ENCODE results near the gene PLCB4. TPM values are rescaled to one million over a fixed set of nuclear protein-coding genes. Genes with fewer than 3 reads are reported as not detected.

Gene PLCB4
- total RNA-seq, 1 donor from 2014 or later: 21.2 TPM

DNA sequence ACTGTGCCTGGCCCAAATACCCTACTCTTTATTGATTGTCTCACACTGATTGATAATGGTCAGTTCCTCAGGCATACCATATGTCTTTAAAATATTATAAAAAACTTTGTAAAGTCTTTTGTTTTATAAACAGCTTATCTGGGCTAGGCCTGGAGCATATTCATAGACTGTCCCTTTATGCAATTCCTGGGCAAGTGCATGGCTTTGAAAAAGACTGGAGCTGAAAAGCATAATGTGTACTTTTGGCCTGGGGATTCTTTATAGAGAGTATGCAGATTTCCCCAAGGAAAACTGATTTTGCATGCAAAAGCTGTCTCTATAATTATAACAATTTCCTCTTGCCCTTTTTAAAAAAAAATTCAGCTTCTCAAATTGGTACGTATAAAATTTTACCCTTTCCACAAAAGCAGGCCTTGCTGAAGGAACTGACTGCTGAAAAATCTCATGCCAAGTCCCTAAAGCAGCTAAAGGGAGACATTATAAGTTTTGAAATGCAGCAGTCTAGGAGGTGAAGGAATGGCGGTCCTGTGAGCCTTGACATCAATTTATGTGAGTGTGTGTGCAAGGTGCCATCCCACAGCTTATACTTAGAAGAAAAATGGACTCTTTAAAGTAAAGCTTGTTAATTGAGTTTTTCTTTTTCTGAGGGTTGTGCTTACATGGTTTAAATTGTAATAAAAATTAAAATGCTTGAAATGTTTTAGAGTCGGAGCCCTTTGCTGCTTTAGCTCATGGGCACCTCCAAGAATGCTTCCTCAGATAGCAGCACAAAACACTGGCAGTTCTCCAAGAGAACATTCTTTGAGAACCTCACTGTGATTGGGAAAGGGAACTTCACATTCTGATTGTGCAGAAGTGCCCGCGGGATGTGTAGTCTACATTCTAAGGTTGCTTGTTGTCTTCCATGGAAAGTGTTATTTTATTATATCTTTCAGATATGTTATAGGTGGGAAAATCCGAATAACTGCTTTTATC lies 43.9 kb downstream of the PLCB4 start:
- H3K4me1 Mint-ChIP-seq (ENCODE audit: unreplicated experiment): peaks cover 19% of the 10 kb centered on the region
- no peaks in the 10 kb centered on the region for H3K27me3 Mint-ChIP-seq
- H3K27ac Mint-ChIP-seq: no peak overlapping the region
- H3K9me3 Mint-ChIP-seq: no peaks in the 10 kb centered on the region
- TF ChIP-seq CTCF (conservative IDR thresholded peaks at IDR 0.05): no peak
- no peaks in the 10 kb centered on the region for H3K36me3 Mint-ChIP-seq
- no peak for DNase-seq (ENCODE audit: extremely low spot score, unreplicated experiment)
- H3K4me3 Mint-ChIP-seq: no peak overlapping the region

- Mint-ChIP-seq H3K27ac (no peak overlapping the region), H3K9me3 (no peaks in the 10 kb centered on the region), H3K36me3 (no peaks in the 10 kb centered on the region), H3K4me3 (no peak overlapping the region), H3K4me1 (ENCODE audit: unreplicated experiment) (peaks cover 21% of the 10 kb centered on the region), H3K27me3 (no peaks in the 10 kb centered on the region)
- no peak for TF ChIP-seq CTCF (conservative IDR thresholded peaks at IDR 0.05)
- DNase-seq (ENCODE audit: extremely low spot score, unreplicated experiment): no peak
Measured at GRCh38 chr20:9114709-9115108, 45.8 kb downstream of the PLCB4 start.

DNA sequence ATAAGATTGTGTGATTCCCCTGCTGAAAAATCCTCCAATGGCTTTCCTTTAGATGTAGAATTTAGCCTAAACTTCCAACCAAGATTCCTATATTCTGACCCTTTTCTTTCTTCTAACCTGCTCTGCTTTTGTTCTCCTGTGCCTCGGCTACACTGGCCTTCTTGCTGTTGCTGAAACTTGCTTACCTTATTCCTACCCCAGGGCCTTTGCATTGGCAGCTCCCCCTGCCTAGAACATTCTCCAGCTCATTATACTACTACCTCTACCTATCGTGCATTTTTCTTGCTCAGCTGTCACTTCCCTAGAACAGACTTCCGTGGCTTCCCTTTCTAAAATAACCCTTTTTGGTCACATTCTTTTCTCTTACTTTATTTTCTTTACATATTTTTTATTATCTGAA lies 48.7 kb downstream of the PLCB4 start:
- H3K9me3 Mint-ChIP-seq: no peaks in the 10 kb centered on the region
- peaks cover 31% of the 10 kb centered on the region for H3K4me1 Mint-ChIP-seq (ENCODE audit: unreplicated experiment)
- DNase-seq (ENCODE audit: extremely low spot score, unreplicated experiment): no peak
- H3K27me3 Mint-ChIP-seq: no peaks in the 10 kb centered on the region
- no peak for TF ChIP-seq CTCF (conservative IDR thresholded peaks at IDR 0.05)
- no peak overlapping the region for H3K4me3 Mint-ChIP-seq
- no peak overlapping the region for H3K27ac Mint-ChIP-seq
- no peaks in the 10 kb centered on the region for H3K36me3 Mint-ChIP-seq

DNA sequence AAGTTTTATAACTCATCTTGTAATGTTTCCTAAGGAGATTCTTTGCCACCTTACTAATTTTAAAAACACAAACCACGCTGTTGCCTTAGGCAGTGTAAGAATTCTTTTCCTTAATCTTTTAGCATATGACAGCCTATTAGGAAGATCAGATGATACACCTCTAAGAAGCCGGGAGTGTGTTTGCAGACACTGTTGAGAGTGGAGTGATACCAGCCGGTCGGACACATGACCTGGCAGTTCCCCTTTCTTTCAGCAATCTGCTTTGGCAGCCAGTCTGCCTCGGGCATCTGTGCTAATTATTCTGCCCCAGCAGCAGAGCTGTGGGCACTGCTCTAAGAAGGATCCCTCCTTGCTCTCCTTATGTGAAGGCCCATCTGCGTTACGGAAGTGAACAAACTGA lies 50.9 kb downstream of the PLCB4 start:
- Mint-ChIP-seq H3K4me1 (ENCODE audit: unreplicated experiment) (peaks cover 24% of the 10 kb centered on the region), H3K36me3 (no peaks in the 10 kb centered on the region), H3K9me3 (no peaks in the 10 kb centered on the region), H3K27me3 (no peaks in the 10 kb centered on the region), H3K4me3 (no peak overlapping the region), H3K27ac (peak overlapping the region; percentile 21)
- TF ChIP-seq CTCF (conservative IDR thresholded peaks at IDR 0.05): no peak
- no peak for DNase-seq (ENCODE audit: extremely low spot score, unreplicated experiment)

GRCh38 chr20:9121211-9121610 lies 52.3 kb downstream of the PLCB4 start:
- Mint-ChIP-seq H3K4me3 (no peak overlapping the region), H3K27ac (no peak overlapping the region), H3K27me3 (no peaks in the 10 kb centered on the region), H3K4me1 (ENCODE audit: unreplicated experiment) (peaks cover 24% of the 10 kb centered on the region), H3K36me3 (no peaks in the 10 kb centered on the region), H3K9me3 (no peaks in the 10 kb centered on the region)
- no peak for DNase-seq (ENCODE audit: extremely low spot score, unreplicated experiment)
- no peak for TF ChIP-seq CTCF (conservative IDR thresholded peaks at IDR 0.05)

Measured in type B pancreatic cell (in vitro differentiated cells).